Neural progenitor cell (in vitro differentiated cells): ENCODE measurements around the gene COL4A2. TPM values are rescaled to one million over a fixed set of nuclear protein-coding genes. Genes with fewer than 3 reads are reported as not detected.

Source experiments
- DNase-seq: peaks from one replicate; pipeline ENCODE4 v3.0.0-alpha.2; 2016; ENCODE audit warnings: low spot score
- H2AFZ ChIP-seq: fragments of 200-600 bp; sonication (generic); replicated peaks from 2 replicates; pipeline ENCODE4 v1.6.1; 2016; ENCODE audit warnings: antibody characterized with exemption
- H3F3A ChIP-seq: fragments of 200-600 bp; sonication (generic); 2 replicates; pipeline ENCODE4 v1.6.1; 2016; ENCODE audit warnings: antibody characterized with exemption, low read depth
- H3K27ac ChIP-seq: fragments of 200-600 bp; sonication (generic); 2 replicates; pipeline ENCODE4 v1.5.1; 2016; ENCODE audit warnings: mild to moderate bottlenecking
- H3K27me3 ChIP-seq: fragments of 200-600 bp; sonication (generic); 2 replicates; pipeline ENCODE4 v1.6.1; 2016; ENCODE audit warnings: mild to moderate bottlenecking, moderate library complexity
- H3K36me3 ChIP-seq: fragments of 200-600 bp; sonication (generic); 2 replicates; pipeline ENCODE4 v1.5.1; 2016
- H3K4me1 ChIP-seq: fragments of 200-600 bp; sonication (generic); 2 replicates; pipeline ENCODE4 v1.6.1; 2016; ENCODE audit warnings: mixed run types
- H3K4me2 ChIP-seq: fragments of 200-600 bp; sonication (generic); 2 replicates; pipeline ENCODE4 v1.6.1; 2016
- H3K4me3 ChIP-seq: fragments of 200-600 bp; sonication (generic); 2 replicates; pipeline ENCODE4 v1.5.1; 2016
- H3K79me2 ChIP-seq: fragments of 200-600 bp; sonication (generic); 2 replicates; pipeline ENCODE4 v1.6.1; 2016; ENCODE audit warnings: low read depth
- H3K9ac ChIP-seq: fragments of 200-600 bp; sonication (generic); 2 replicates; pipeline ENCODE4 v1.6.1; 2016
- H3K9me3 ChIP-seq: fragments of 200-600 bp; sonication (generic); 2 replicates; pipeline ENCODE4 v1.5.1; 2016; ENCODE audit warnings: low read depth
- H4K20me1 ChIP-seq: fragments of 200-600 bp; sonication (generic); 2 replicates; pipeline ENCODE4 v1.6.1; 2016; ENCODE audit warnings: low read depth
- H3K27ac Mint-ChIP-seq: 3 replicates; pipeline ENCODE4 v1.8.0; 2021; ENCODE audit warnings: mixed read lengths
- H3K27me3 Mint-ChIP-seq: 2 replicates; pipeline ENCODE4 v1.8.0; 2022; ENCODE audit warnings: low read depth, mild to moderate bottlenecking, inconsistent platforms, moderate library complexity, mixed read lengths; ENCODE audit not compliant: insufficient read depth
- H3K36me3 Mint-ChIP-seq: 3 replicates; pipeline ENCODE4 v1.8.0; 2021; ENCODE audit warnings: mixed read lengths
- H3K4me1 Mint-ChIP-seq: 3 replicates; pipeline ENCODE4 v1.8.0; 2021; ENCODE audit warnings: mixed read lengths
- H3K4me3 Mint-ChIP-seq: 3 replicates; pipeline ENCODE4 v1.8.0; 2021; ENCODE audit warnings: mild to moderate bottlenecking, moderate library complexity, mixed read lengths
- H3K9me3 Mint-ChIP-seq: 3 replicates; pipeline ENCODE4 v1.8.0; 2020; ENCODE audit warnings: mixed read lengths
- EZH2 ChIP-seq: fragments of 200-600 bp; sonication (generic); IDR thresholded peaks from 2 replicates; pipeline ENCODE4 v1.6.1; 2017; ENCODE audit warnings: antibody characterized with exemption, mild to moderate bottlenecking, moderate library complexity
- EZH2phosphoT487 ChIP-seq: fragments of 200-600 bp; sonication (generic); IDR thresholded peaks from 2 replicates; pipeline ENCODE4 v1.6.1; 2017; ENCODE audit warnings: antibody characterized with exemption
- total RNA-seq: library from RNA; depleted of rRNA; stranded (reverse); fragments of >200 nt; gene quantifications from 2 replicates; pipeline ENCODE4 v1.2.3, GENCODE V29; 2015; ENCODE audit warnings: low replicate concordance
- TF ChIP-seq, protein P1 (sequence below): fragments of 200-600 bp; sonication (generic); IDR thresholded peaks from 2 replicates; pipeline ENCODE4 v1.5.1; 2017; ENCODE audit warnings: antibody characterized with exemption, mild to moderate bottlenecking

COL4A2 gene
- total RNA-seq, 1 donor from 2014 or later = 73.6 TPM

GRCh38 chr13:110350509-110350908 is 43.4 kb downstream of the COL4A2 start:
- no peak overlapping the region for H2AFZ ChIP-seq
- H3K4me2 ChIP-seq = no peak overlapping the region
- no peak overlapping the region for H3K4me3 ChIP-seq
- H3K36me3 ChIP-seq = no peaks in the 10 kb centered on the region
- TF ChIP-seq EZH2 = no peak
- no peak for TF ChIP-seq EZH2phosphoT487
- TF ChIP-seq, protein P1, sequence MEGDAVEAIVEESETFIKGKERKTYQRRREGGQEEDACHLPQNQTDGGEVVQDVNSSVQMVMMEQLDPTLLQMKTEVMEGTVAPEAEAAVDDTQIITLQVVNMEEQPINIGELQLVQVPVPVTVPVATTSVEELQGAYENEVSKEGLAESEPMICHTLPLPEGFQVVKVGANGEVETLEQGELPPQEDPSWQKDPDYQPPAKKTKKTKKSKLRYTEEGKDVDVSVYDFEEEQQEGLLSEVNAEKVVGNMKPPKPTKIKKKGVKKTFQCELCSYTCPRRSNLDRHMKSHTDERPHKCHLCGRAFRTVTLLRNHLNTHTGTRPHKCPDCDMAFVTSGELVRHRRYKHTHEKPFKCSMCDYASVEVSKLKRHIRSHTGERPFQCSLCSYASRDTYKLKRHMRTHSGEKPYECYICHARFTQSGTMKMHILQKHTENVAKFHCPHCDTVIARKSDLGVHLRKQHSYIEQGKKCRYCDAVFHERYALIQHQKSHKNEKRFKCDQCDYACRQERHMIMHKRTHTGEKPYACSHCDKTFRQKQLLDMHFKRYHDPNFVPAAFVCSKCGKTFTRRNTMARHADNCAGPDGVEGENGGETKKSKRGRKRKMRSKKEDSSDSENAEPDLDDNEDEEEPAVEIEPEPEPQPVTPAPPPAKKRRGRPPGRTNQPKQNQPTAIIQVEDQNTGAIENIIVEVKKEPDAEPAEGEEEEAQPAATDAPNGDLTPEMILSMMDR = no peak
- Mint-ChIP-seq H3K4me1 (peaks cover 23% of the 10 kb centered on the region), H3K4me3 (no peak overlapping the region), H3K9me3 (no peaks in the 10 kb centered on the region), H3K36me3 (peaks cover 17% of the 10 kb centered on the region), H3K27ac (peak overlapping the region; percentile 55), H3K27me3 (peaks cover 7% of the 10 kb centered on the region)
- H3K27me3 ChIP-seq = no peaks in the 10 kb centered on the region
- no peaks in the 10 kb centered on the region for H3K4me1 ChIP-seq
- no peak overlapping the region for H3K9ac ChIP-seq
- no peak overlapping the region for H3K27ac ChIP-seq
- peaks cover 69% of the 10 kb centered on the region for H4K20me1 ChIP-seq
- H3K9me3 ChIP-seq = no peaks in the 10 kb centered on the region
- DNase-seq = no peak
- H3F3A ChIP-seq = no peaks in the 10 kb centered on the region
- H3K79me2 ChIP-seq = peaks cover 41% of the 10 kb centered on the region

- peaks cover 10% of the 10 kb centered on the region for H3K27me3 Mint-ChIP-seq
- H3K27ac Mint-ChIP-seq = peak overlapping the region; percentile 77
- no peaks in the 10 kb centered on the region for H3K27me3 ChIP-seq
- H3K4me1 ChIP-seq = no peaks in the 10 kb centered on the region
- H3K27ac ChIP-seq = no peak overlapping the region
- H3F3A ChIP-seq = no peaks in the 10 kb centered on the region
- H3K36me3 Mint-ChIP-seq = peaks cover 17% of the 10 kb centered on the region
- H3K4me3 ChIP-seq = no peak overlapping the region
- H3K4me1 Mint-ChIP-seq = peaks cover 25% of the 10 kb centered on the region
- H3K4me2 ChIP-seq = no peak overlapping the region
- no peaks in the 10 kb centered on the region for H3K9me3 ChIP-seq
- no peak overlapping the region for H3K9ac ChIP-seq
- no peak overlapping the region for H2AFZ ChIP-seq
- peaks cover 73% of the 10 kb centered on the region for H4K20me1 ChIP-seq
- peaks cover 41% of the 10 kb centered on the region for H3K79me2 ChIP-seq
- H3K36me3 ChIP-seq = no peaks in the 10 kb centered on the region
- H3K4me3 Mint-ChIP-seq = no peak overlapping the region
- no peaks in the 10 kb centered on the region for H3K9me3 Mint-ChIP-seq
- no peak for TF ChIP-seq EZH2
- TF ChIP-seq, protein P1 = no peak
- TF ChIP-seq EZH2phosphoT487 = no peak
- DNase-seq = no peak
Measured at GRCh38 chr13:110351636-110352420, 44.7 kb downstream of the COL4A2 start.

DNA sequence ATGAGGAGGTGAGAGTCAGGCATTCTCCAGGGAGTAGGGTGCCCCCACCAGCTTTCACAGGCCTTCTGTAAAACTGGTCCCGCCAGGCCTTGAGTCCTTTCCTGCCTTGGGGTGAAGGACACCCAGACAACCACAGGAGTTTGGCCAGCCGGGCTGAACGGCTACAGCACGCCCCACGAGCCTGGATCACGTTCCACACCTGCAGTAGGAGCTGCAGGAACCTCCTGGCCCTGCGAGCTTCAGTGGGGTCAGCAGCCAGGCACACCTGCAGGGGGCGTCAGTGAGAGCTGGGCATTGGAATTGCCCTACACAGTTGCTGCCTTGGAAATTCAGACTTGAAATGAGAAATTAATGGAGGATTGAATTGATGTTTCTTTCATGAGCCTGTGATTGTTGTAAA is 45.7 kb downstream of the COL4A2 start:
- no peaks in the 10 kb centered on the region for H3K9me3 ChIP-seq
- H3K36me3 ChIP-seq = no peaks in the 10 kb centered on the region
- Mint-ChIP-seq H3K36me3 (peaks cover 25% of the 10 kb centered on the region), H3K9me3 (no peaks in the 10 kb centered on the region), H3K4me3 (no peak overlapping the region), H3K4me1 (peaks cover 22% of the 10 kb centered on the region), H3K27ac (no peak overlapping the region), H3K27me3 (peaks cover 12% of the 10 kb centered on the region)
- no peak overlapping the region for H2AFZ ChIP-seq
- no peak overlapping the region for H3K27ac ChIP-seq
- H4K20me1 ChIP-seq = peaks cover 64% of the 10 kb centered on the region
- peaks cover 41% of the 10 kb centered on the region for H3K79me2 ChIP-seq
- H3K4me2 ChIP-seq = no peak overlapping the region
- H3K27me3 ChIP-seq = no peaks in the 10 kb centered on the region
- TF ChIP-seq EZH2phosphoT487 (no peak), EZH2 (no peak)
- TF ChIP-seq, protein P1 = peak; percentile 49
- no peak overlapping the region for H3K4me3 ChIP-seq
- no peaks in the 10 kb centered on the region for H3K4me1 ChIP-seq
- DNase-seq = no peak
- H3F3A ChIP-seq = no peaks in the 10 kb centered on the region
- no peak overlapping the region for H3K9ac ChIP-seq
